BLaER1 treated with 17β-estradiol and CSF1 and Interleukin-3, amounts not matched to agents 10 nM and 100 nM (cell line): ENCODE data around the gene FRMD8.

Experiments
- H3K27ac ChIP-seq, 11 experiments: shearing (Covaris generic); formaldehyde crosslinking; 2 replicates each; pipeline ENCODE4 v1.8.1; 2022
- H3K27me3 ChIP-seq, 11 experiments: shearing (Covaris generic); formaldehyde crosslinking; 2 replicates each; pipeline ENCODE4 v1.8.1; 2022
- H3K36me3 ChIP-seq, 11 experiments: shearing (Covaris generic); formaldehyde crosslinking; 2 replicates each; pipeline ENCODE4 v1.8.1; 2022
- H3K4me1 ChIP-seq, 10 experiments: shearing (Covaris generic); formaldehyde crosslinking; 2 replicates each; pipeline ENCODE4 v1.8.1; 2022
- H3K4me2 ChIP-seq, 11 experiments: shearing (Covaris generic); formaldehyde crosslinking; 2 replicates each; pipeline ENCODE4 v1.8.1; 2022
- H3K4me3 ChIP-seq, 10 experiments: shearing (Covaris generic); formaldehyde crosslinking; 2 replicates each; pipeline ENCODE4 v1.8.1; 2022
- H3K9ac ChIP-seq, 11 experiments: shearing (Covaris generic); formaldehyde crosslinking; 2 replicates each; pipeline ENCODE4 v1.8.1; 2022
- H3K9me3 ChIP-seq, 11 experiments: shearing (Covaris generic); formaldehyde crosslinking; replicated peaks in 1 of 11; 2 replicates each; pipeline ENCODE4 v1.8.1; 2022
- H4K20me1 ChIP-seq, 11 experiments: shearing (Covaris generic); formaldehyde crosslinking; 2 replicates each; pipeline ENCODE4 v1.8.1; 2022
- Cebpa-rat ChIP-seq, 11 experiments: shearing (Covaris generic); IDR thresholded peaks; 2 replicates each; pipeline ENCODE4 v1.8.1; 2022

The FRMD8 gene

GRCh38 chr11:65363770-65364169 lies 22.7 kb upstream of the FRMD8 start:
- Histone ChIP-seq H3K9me3 (no peaks in the 10 kb centered on the region), H3K9ac (no peak overlapping the region), H3K27ac (peak overlapping the region in 2 of 11 experiments; percentile 85 to 86; a peak in 5 of 22 replicates), H3K27me3 (no peaks in the 10 kb centered on the region), H3K4me3 (no peak overlapping the region), H3K4me1 (peaks cover 8 to 36% (median 18%) of the 10 kb centered on the region in 10 experiments; a peak in 19 of 20 replicates), H4K20me1 (no peaks in the 10 kb centered on the region), H3K36me3 (no peaks in the 10 kb centered on the region), H3K4me2 (peak overlapping the region in 2 of 11 experiments; percentile 69 to 74; a peak in 3 of 22 replicates)
- TF ChIP-seq Cebpa-rat (IDR thresholded peaks at IDR 0.05), result no peak

- Histone ChIP-seq H3K9ac (peak overlapping the region in 2 of 11 experiments; percentile 6 to 26; a peak in 1 of 22 replicates), H3K36me3 (no peaks in the 10 kb centered on the region), H3K9me3 (no peaks in the 10 kb centered on the region), H3K4me3 (no peak overlapping the region), H3K27me3 (no peaks in the 10 kb centered on the region), H3K27ac (no peak overlapping the region), H3K4me1 (peaks cover 17 to 50% (median 33%) of the 10 kb centered on the region in 10 experiments), H3K4me2 (peak overlapping the region in 3 of 11 experiments; percentile 6 to 62 (median 56); a peak in 4 of 22 replicates), H4K20me1 (no peaks in the 10 kb centered on the region)
- no peak for TF ChIP-seq Cebpa-rat (IDR thresholded peaks at IDR 0.05)
These were observed 20.1 kb upstream of the FRMD8 start for GRCh38 chr11:65366340-65366773.

GRCh38 chr11:65370659-65371049 lies 15.8 kb upstream of the FRMD8 start:
- no peaks in the 10 kb centered on the region for H3K27me3 ChIP-seq
- H4K20me1 ChIP-seq, result no peaks in the 10 kb centered on the region
- H3K36me3 ChIP-seq, result no peaks in the 10 kb centered on the region
- peak overlapping the region; percentile 33 to 75 (median 55); a peak in 21 of 22 replicates for H3K4me2 ChIP-seq
- H3K9ac ChIP-seq, result peak overlapping the region in 4 of 11 experiments; percentile 3 to 66 (median 33); a peak in 4 of 22 replicates
- H3K4me1 ChIP-seq, result peaks cover 9 to 41% (median 26%) of the 10 kb centered on the region in 10 experiments
- peak overlapping the region in 10 of 11 experiments; percentile 13 to 77 (median 37); a peak in 14 of 22 replicates for H3K27ac ChIP-seq
- no peak overlapping the region for H3K4me3 ChIP-seq
- TF ChIP-seq Cebpa-rat (IDR thresholded peaks at IDR 0.05), result no peak
- no peaks in the 10 kb centered on the region for H3K9me3 ChIP-seq

GRCh38 chr11:65373839-65374580 lies 12.4 kb upstream of the FRMD8 start:
- TF ChIP-seq Cebpa-rat (IDR thresholded peaks at IDR 0.05), result no peak
- no peaks in the 10 kb centered on the region for H3K27me3 ChIP-seq
- no peaks in the 10 kb centered on the region for H4K20me1 ChIP-seq
- H3K4me2 ChIP-seq, result no peak overlapping the region
- H3K4me1 ChIP-seq, result peaks cover 34 to 60% (median 49%) of the 10 kb centered on the region in 10 experiments
- no peak overlapping the region for H3K9ac ChIP-seq
- no peak overlapping the region for H3K4me3 ChIP-seq
- H3K36me3 ChIP-seq, result no peaks in the 10 kb centered on the region
- no peaks in the 10 kb centered on the region for H3K9me3 ChIP-seq
- no peak overlapping the region for H3K27ac ChIP-seq

GRCh38 chr11:65375012-65375411 lies 11.4 kb upstream of the FRMD8 start:
- H3K4me2 ChIP-seq, result no peak overlapping the region
- H3K9ac ChIP-seq, result no peak overlapping the region
- H4K20me1 ChIP-seq, result no peaks in the 10 kb centered on the region
- H3K27me3 ChIP-seq, result no peaks in the 10 kb centered on the region
- H3K4me3 ChIP-seq, result no peak overlapping the region
- 0 out of 22 replicates have a peak overlapping the region, but pooled peaks of 2 of the 11 experiments have one; percentile 9 to 13 for H3K27ac ChIP-seq
- no peaks in the 10 kb centered on the region for H3K9me3 ChIP-seq
- no peak for TF ChIP-seq Cebpa-rat (IDR thresholded peaks at IDR 0.05)
- H3K36me3 ChIP-seq, result no peaks in the 10 kb centered on the region
- peaks cover 40 to 68% (median 56%) of the 10 kb centered on the region in 10 experiments for H3K4me1 ChIP-seq

GRCh38 chr11:65376138-65376713 lies 10.2 kb upstream of the FRMD8 start:
- Histone ChIP-seq H3K4me3 (no peak overlapping the region), H3K27ac (peak overlapping the region in 4 of 11 experiments; percentile 73 to 91 (median 78); a peak in 6 of 22 replicates), H3K4me1 (peaks cover 44 to 68% (median 56%) of the 10 kb centered on the region in 10 experiments), H3K36me3 (no peaks in the 10 kb centered on the region), H3K9me3 (no peaks in the 10 kb centered on the region), H3K4me2 (no peak overlapping the region), H4K20me1 (no peaks in the 10 kb centered on the region), H3K27me3 (no peaks in the 10 kb centered on the region), H3K9ac (peak overlapping the region in 3 of 11 experiments; percentile 24 to 81 (median 72); a peak in 2 of 22 replicates)
- no peak for TF ChIP-seq Cebpa-rat (IDR thresholded peaks at IDR 0.05)

- TF ChIP-seq Cebpa-rat (IDR thresholded peaks at IDR 0.05), result no peak
- H3K9ac ChIP-seq, result peak overlapping the region in 10 of 11 experiments; percentile 59 to 81 (median 70); a peak in 11 of 22 replicates
These were observed 9.4 kb upstream of the FRMD8 start for GRCh38 chr11:65377036-65377435.

GRCh38 chr11:65377777-65378176 lies 8.7 kb upstream of the FRMD8 start:
- Histone ChIP-seq H3K27ac (peak overlapping the region; percentile 45 to 97 (median 79)), H3K4me3 (peak overlapping the region in 1 of 10 experiments; percentile 28; a peak in 2 of 20 replicates), H4K20me1 (no peaks in the 10 kb centered on the region), H3K27me3 (no peaks in the 10 kb centered on the region), H3K36me3 (no peaks in the 10 kb centered on the region), H3K9ac (peak overlapping the region; percentile 59 to 81 (median 71)), H3K4me2 (peak overlapping the region; percentile 72 to 94 (median 79)), H3K9me3 (no peaks in the 10 kb centered on the region), H3K4me1 (peaks cover 53 to 66% (median 60%) of the 10 kb centered on the region in 10 experiments)
- no peak for TF ChIP-seq Cebpa-rat (IDR thresholded peaks at IDR 0.05)

More at GRCh38 chr11:65377036-65377435, 9.4 kb upstream of the FRMD8 start:
- Histone ChIP-seq H4K20me1 (no peaks in the 10 kb centered on the region), H3K27ac (peak overlapping the region in 8 of 11 experiments; percentile 71 to 97 (median 81); a peak in 14 of 22 replicates), H3K36me3 (no peaks in the 10 kb centered on the region), H3K4me1 (peaks cover 51 to 68% (median 60%) of the 10 kb centered on the region in 10 experiments), H3K9me3 (no peaks in the 10 kb centered on the region), H3K4me3 (no peak overlapping the region), H3K27me3 (no peaks in the 10 kb centered on the region), H3K4me2 (peak overlapping the region; percentile 72 to 94 (median 79); a peak in 19 of 22 replicates)
